KMS-11 (cell line): ENCODE results near the gene SPEG.

ENCODE experiments used
- H2AFZ ChIP-seq: fragments of 200-600 bp; sonication (generic); 2 replicates; pipeline ENCODE4 v1.6.1; 2016; ENCODE audit warnings: antibody characterized with exemption, mixed run types, low read depth
- H3K27ac ChIP-seq: fragments of 200-600 bp; sonication (generic); 2 replicates; pipeline ENCODE4 v1.6.1; 2016; ENCODE audit warnings: mild to moderate bottlenecking, mixed run types
- H3K27me3 ChIP-seq: fragments of 200-600 bp; sonication (generic); 2 replicates; pipeline ENCODE4 v1.6.1; 2017; ENCODE audit warnings: mild to moderate bottlenecking, low read depth, mixed run types, moderate library complexity; ENCODE audit not compliant: insufficient read depth
- H3K36me3 ChIP-seq: fragments of 200-600 bp; sonication (generic); 2 replicates; pipeline ENCODE4 v1.6.1; 2017; ENCODE audit warnings: mild to moderate bottlenecking, mixed run types; ENCODE audit not compliant: insufficient read depth
- H3K4me1 ChIP-seq: fragments of 200-600 bp; sonication (generic); 2 replicates; pipeline ENCODE4 v1.6.1; 2016; ENCODE audit warnings: mild to moderate bottlenecking, low read depth, mixed run types; ENCODE audit not compliant: poor library complexity, severe bottlenecking
- H3K4me2 ChIP-seq: fragments of 200-600 bp; sonication (generic); 2 replicates; pipeline ENCODE4 v1.7.0; 2016; ENCODE audit warnings: mild to moderate bottlenecking, mixed run types
- H3K4me3 ChIP-seq: fragments of 200-600 bp; sonication (generic); IDR thresholded peaks from 2 replicates; pipeline ENCODE4 v1.6.1; 2017; ENCODE audit warnings: low read depth, low read length, mixed read lengths; ENCODE audit not compliant: insufficient read depth
- H3K79me2 ChIP-seq: fragments of 200-600 bp; sonication (generic); 2 replicates; pipeline ENCODE4 v1.6.1; 2016; ENCODE audit warnings: low read depth, mixed run types; ENCODE audit not compliant: insufficient read depth
- H3K9ac ChIP-seq: fragments of 200-600 bp; sonication (generic); 2 replicates; pipeline ENCODE4 v1.6.1; 2016; ENCODE audit warnings: mild to moderate bottlenecking, mixed run types
- H4K20me1 ChIP-seq: fragments of 200-600 bp; sonication (generic); 2 replicates; pipeline ENCODE4 v1.6.1; 2016; ENCODE audit warnings: mild to moderate bottlenecking, mixed run types; ENCODE audit not compliant: insufficient read depth
- CTCF ChIP-seq: fragments of 200-600 bp; sonication (generic); conservative IDR thresholded peaks from 2 replicates; pipeline ENCODE4 v1.6.1; 2017; ENCODE audit warnings: low read depth, mild to moderate bottlenecking, antibody characterized with exemption, low read length, moderate library complexity, mixed read lengths

SPEG gene

GRCh38 chr2:219447242-219448098 is 12.8 kb downstream of the SPEG start:
- H3K27ac ChIP-seq, result no peak overlapping the region
- H2AFZ ChIP-seq, result no peak overlapping the region
- H3K4me2 ChIP-seq, result no peak overlapping the region
- H3K36me3 ChIP-seq, result no peaks in the 10 kb centered on the region
- H3K4me1 ChIP-seq, result no peaks in the 10 kb centered on the region
- H3K4me3 ChIP-seq, result no peak overlapping the region
- H3K79me2 ChIP-seq, result no peaks in the 10 kb centered on the region
- no peak overlapping the region for H3K9ac ChIP-seq
- no peaks in the 10 kb centered on the region for H4K20me1 ChIP-seq
- peaks cover 32% of the 10 kb centered on the region for H3K27me3 ChIP-seq
- no peak for TF ChIP-seq CTCF

GRCh38 chr2:219448099-219448775 is 13.6 kb downstream of the SPEG start:
- Histone ChIP-seq H3K4me1 (no peaks in the 10 kb centered on the region), H3K36me3 (no peaks in the 10 kb centered on the region), H3K4me2 (no peak overlapping the region), H3K4me3 (no peak overlapping the region), H2AFZ (no peak overlapping the region), H3K27ac (no peak overlapping the region), H3K27me3 (peaks cover 27% of the 10 kb centered on the region), H3K9ac (no peak overlapping the region), H3K79me2 (no peaks in the 10 kb centered on the region), H4K20me1 (no peaks in the 10 kb centered on the region)
- TF ChIP-seq CTCF, result no peak

DNA sequence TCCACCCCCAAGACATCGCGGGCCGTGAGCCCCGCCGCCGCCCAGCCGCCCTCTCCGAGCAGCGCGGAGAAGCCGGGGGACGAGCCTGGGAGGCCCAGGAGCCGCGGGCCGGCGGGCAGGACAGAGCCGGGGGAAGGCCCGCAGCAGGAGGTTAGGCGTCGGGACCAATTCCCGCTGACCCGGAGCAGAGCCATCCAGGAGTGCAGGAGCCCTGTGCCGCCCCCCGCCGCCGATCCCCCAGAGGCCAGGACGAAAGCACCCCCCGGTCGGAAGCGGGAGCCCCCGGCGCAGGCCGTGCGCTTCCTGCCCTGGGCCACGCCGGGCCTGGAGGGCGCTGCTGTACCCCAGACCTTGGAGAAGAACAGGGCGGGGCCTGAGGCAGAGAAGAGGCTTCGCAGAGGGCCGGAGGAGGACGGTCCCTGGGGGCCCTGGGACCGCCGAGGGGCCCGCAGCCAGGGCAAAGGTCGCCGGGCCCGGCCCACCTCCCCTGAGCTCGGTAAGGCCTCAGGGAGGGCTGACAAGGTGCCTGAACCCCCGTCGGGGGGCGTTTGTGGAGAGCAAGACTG is 14.2 kb downstream of the SPEG start:
- Histone ChIP-seq H2AFZ (no peak overlapping the region), H3K9ac (no peak overlapping the region), H3K79me2 (no peaks in the 10 kb centered on the region), H3K27me3 (peaks cover 28% of the 10 kb centered on the region), H3K4me3 (no peak overlapping the region), H3K4me2 (no peak overlapping the region), H3K27ac (no peak overlapping the region), H4K20me1 (no peaks in the 10 kb centered on the region), H3K36me3 (no peaks in the 10 kb centered on the region), H3K4me1 (no peaks in the 10 kb centered on the region)
- no peak for TF ChIP-seq CTCF

GRCh38 chr2:219449609-219450008 is 15.0 kb downstream of the SPEG start:
- Histone ChIP-seq H2AFZ (no peak overlapping the region), H3K4me3 (no peak overlapping the region), H3K9ac (no peak overlapping the region), H3K27me3 (peaks cover 28% of the 10 kb centered on the region), H4K20me1 (no peaks in the 10 kb centered on the region), H3K27ac (no peak overlapping the region), H3K79me2 (no peaks in the 10 kb centered on the region), H3K4me1 (no peaks in the 10 kb centered on the region), H3K4me2 (no peak overlapping the region), H3K36me3 (no peaks in the 10 kb centered on the region)
- no peak for TF ChIP-seq CTCF
